Amygdala (tissue), 56 donors: ENCODE data around the gene CDK10.

ENCODE experiments used
- DNase-seq, 56 donors: peaks; one replicate each; lab custom pipeline; 2025; lab: John Stamatoyannopoulos, UW

The CDK10 gene

GRCh38 chr16:89709166-89709565 lies 22.7 kb downstream of the CDK10 start:
- DNase-seq, result no peak

- no peak for DNase-seq
These were observed 23.4 kb downstream of the CDK10 start for GRCh38 chr16:89709716-89710432.

- no peak for DNase-seq
These were observed 24.4 kb downstream of the CDK10 start for GRCh38 chr16:89710709-89711564.

GRCh38 chr16:89711601-89712273 lies 25.2 kb downstream of the CDK10 start:
- DNase-seq, result peak in 2 of 56 donors; percentile 18 to 40

GRCh38 chr16:89712274-89712781 lies 25.8 kb downstream of the CDK10 start:
- no peak for DNase-seq

DNA sequence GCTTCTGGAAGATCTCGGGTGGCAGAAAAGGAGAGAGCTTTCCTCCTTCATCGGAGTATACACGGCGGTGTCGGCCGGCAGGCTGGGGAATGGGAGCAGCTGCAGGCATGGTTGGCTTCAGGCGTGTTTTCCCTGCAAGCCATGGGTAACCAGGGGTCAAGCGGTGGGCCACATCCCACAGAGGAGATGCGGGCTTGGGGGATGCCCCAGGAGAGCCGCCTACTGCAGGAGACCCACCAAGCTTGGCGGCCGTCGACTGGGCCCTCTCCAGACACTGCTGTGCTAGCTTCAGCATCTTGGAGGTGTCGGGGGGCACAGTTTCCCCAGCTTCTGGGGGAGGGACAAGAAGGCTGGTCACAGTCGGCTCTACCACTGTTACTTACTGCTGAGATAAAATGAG lies 30.0 kb downstream of the CDK10 start:
- DNase-seq, result no peak

DNA sequence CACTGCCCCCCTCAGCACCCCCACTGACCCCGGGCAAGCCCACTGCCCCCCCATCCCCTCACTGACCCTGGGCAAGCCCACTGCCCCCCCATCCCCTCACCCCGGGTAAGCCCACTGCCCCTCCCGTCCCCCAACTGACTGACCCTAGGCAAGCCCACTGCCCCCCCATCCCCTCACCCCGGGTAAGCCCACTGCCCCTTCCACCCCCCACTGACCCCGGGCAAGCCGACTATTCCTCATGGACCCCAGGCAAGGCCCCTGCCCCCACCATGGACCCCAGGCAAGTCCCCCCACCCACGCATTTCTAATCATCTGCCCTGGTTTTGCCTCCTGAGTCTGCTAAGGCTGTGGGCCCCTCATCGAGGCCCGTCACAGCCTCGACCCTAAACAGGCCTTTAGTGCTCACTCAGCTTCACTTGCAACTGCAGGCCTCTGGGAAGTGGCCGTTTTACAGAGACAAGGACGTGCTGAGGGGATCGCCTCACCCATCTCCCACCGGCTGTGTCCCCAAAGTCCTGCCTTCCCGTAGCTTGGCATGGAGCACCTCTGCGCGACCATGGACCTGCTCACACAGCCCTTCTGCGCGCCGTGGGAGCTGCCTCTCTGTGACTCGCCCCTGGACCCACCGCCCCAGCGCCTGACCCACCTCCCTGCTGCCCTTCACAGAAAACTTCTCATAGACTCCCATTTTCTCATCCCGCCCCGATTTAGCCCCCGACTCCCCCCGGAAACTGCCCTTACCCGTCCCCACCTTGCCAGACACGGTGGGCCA lies 30.6 kb downstream of the CDK10 start:
- no peak for DNase-seq

- no peak for DNase-seq
These were observed 31.4 kb downstream of the CDK10 start for GRCh38 chr16:89717688-89718505.

DNA sequence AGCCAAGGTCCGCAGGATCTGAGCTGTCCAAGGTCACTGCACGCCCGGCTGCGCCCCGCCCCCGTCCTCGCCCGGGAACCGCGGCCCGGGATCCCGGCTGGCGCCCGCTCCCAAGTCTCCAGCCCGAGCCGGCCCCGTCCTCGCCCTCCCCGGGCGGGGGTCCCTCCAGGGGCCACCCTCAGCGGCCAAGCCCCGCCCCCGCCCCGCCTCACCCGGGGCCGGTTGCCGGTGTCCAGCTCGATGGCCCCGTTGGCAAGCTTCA lies 34.0 kb downstream of the CDK10 start:
- DNase-seq, result peak in 20 of 56 donors; percentile 42 to 85 (median 64)

DNA sequence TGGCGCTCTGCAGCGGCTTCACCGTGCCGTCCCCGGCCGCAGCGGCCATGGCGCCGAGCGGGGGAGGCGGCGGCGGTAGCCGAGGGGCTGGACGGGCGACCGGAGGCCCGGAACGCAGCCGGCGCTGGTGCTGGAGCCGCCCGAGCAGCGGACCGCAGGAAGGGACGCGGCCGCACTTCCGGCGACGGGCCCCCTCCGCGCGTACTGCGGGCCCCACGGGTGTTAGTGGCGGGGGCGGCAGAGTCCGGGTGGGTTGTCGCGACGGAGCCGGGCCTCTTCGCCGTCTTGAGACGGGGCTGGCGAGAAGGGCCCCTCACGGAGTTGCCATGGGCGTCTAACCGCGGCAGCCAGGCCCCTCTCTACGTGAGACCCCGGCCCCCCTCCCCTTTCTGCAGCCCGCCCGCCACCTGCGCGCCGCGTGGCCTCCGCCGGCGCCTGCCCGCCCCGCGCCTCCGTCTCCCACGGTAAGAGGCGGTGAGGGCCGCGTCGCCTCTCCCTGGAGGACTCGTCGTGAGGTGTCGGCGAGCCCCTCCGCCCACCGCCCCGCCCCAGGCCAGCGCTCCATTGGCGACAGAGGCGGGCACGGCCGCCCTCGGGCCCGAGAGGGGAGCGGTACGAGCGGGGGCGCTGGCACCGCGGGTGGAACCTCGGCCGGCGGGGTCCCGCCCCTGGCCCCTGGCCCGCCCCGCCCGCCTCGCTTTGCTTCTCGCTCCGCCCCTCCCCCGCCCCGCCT lies 34.5 kb downstream of the CDK10 start, which contains the start of the genes VPS9D1 and ZNF276:
Gene VPS9D1, minus strand, starts transcription at position 86 of the 733 bp plus-strand sequence. Its CDS starts 37 bp downstream, at position 49.
Gene ZNF276, plus strand, starts transcription at position 725 of the 733 bp plus-strand sequence. CDS start 104 bp downstream, outside the sequence.
- DNase-seq, result peak in 54 of 56 donors; percentile 21 to 93 (median 77)

- peak in 10 of 56 donors; percentile 13 to 53 (median 37) for DNase-seq
These were observed 35.3 kb downstream of the CDK10 start for GRCh38 chr16:89721546-89722391.

DNA sequence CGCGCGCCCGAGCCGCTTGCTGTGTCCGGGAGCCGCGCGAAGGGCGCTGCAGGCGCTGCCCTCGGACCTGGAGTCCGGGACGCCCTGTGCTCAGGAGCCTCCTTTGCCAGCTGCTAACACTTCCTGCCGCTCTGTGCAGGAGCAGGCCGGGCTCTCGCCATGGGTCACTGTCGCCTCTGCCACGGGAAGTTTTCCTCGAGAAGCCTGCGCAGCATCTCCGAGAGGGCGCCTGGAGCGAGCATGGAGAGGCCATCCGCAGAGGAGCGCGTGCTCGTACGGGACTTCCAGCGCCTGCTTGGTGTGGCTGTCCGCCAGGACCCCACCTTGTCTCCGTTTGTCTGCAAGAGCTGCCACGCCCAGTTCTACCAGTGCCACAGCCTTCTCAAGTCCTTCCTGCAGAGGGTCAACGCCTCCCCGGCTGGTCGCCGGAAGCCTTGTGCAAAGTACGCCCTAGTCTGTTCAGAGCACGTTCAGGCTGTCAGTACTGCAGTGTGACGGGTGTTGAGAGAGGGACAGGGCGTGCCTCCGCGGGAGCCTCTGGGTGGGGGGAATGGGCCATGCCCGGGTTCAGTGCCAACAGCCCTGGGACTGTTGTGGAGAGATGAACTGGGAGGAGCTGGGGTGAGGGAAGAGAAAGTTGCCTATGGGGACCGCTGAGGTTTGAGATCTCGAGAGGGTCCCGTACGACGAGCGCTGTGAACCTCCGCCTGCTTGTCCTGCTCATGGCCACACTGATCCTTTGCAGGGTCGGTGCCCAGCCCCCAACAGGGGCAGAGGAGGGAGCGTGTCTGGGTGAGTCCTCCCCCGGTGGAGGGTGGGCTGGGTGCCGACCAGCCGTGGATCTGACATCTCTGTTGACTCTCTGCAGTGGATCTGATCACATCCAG lies 36.1 kb downstream of the CDK10 start:
- peak in 40 of 56 donors; percentile 15 to 72 (median 41) for DNase-seq

DNA sequence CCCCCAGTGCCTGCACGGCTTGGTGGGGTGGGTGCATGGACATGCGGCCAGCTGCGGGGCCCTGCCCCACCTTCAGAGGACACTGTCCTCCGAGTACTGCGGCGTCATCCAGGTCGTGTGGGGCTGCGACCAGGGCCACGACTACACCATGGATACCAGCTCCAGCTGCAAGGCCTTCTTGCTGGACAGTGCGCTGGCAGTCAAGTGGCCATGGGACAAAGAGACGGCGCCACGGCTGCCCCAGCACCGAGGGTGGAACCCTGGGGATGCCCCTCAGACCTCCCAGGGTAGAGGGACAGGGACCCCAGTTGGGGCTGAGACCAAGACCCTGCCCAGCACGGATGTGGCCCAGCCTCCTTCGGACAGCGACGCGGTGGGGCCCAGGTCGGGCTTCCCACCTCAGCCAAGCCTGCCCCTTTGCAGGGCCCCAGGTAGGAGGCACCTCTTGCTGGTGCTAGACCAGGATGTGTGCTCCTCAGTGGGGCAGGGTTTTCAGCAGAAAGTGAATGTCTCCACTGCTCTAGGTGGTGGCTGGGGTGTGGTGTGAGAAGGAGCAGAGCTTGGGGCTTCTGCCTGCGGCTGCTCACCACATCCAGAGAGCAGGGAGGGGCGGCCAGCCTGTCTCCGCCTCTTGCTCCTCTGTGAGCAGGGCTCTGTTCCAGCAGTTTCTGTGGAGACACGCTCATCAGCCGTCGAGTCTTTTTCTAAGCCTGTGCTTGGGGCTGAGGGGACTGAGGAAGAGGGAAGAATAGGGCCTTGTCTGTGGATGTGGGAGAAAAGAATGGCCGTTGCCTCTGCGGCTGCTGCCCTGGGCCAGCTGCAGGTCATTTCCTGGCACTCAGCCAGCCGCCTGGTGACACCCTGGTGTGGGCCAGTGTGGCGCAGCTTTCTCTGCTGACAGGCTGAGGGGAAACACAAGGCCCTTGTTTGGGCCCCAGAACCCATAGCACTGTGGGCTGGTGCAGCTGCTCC lies 37.1 kb downstream of the CDK10 start:
- DNase-seq, result peak; percentile 57 to 98 (median 92)

DNA sequence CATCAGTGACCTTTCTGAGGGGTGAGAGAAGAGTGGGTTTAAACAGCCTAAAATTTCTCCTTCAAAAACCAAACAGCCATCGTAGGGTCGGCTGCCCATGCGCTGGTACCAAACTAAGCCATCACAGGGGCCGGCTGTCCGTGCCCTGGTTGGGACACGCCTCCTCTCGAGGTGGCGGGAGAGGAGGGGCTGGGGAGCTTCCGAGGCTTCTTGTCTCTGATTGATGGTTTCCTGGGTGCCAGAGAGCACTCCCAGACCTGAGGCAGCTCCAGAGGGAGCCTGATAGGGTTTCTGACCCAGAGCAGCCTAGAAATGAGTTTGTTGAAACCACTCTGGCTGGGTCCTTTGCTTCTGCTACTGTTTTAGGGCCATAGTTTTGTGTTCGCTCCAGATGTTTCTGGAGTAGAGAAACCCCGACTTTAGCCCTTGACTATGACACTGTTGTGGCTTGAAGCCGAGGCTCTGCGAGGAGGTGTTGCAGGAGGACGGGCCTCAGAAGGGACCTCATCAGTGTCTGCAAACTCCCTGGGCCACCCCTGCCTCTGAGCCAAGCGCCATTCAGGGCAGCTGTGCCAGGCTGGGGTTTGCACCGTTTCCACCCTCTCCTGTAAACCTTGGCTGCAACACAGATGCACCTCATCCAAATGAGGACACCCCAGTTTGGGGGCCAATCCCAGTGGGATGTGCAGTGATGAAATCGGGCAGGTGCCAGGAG lies 41.1 kb downstream of the CDK10 start:
- DNase-seq, result peak in 1 of 56 donors; percentile 23

DNA sequence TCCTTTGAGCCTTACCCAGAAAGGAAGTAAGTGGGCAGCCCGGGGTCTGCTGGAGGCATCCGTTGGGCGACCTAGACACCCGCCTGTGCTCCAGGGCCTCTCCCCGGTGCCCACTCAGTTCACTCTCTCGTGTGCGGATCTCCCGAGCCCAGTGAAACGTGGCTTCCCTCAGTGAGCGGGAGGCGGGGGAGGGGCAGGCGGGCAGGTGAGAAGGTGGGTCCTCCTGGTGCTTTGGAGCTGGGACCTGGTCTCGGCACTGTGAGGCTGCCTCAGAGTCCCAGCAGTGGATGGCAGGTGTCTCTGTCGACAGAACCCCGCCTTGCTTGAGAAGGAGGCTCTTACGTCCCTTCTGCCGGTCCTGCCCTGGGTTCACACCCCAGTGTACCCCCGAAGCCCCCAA lies 42.8 kb downstream of the CDK10 start:
- DNase-seq, result no peak
